ENCODE measurements around the gene ATP11A.
A peak's percentile ranks its signal among the peaks of the same experiment; 100 is the strongest.

The ATP11A gene

GRCh38 chr13:112726016-112726767 lies 36.4 kb downstream of the ATP11A start:
- no peak for DNase-seq

DNA sequence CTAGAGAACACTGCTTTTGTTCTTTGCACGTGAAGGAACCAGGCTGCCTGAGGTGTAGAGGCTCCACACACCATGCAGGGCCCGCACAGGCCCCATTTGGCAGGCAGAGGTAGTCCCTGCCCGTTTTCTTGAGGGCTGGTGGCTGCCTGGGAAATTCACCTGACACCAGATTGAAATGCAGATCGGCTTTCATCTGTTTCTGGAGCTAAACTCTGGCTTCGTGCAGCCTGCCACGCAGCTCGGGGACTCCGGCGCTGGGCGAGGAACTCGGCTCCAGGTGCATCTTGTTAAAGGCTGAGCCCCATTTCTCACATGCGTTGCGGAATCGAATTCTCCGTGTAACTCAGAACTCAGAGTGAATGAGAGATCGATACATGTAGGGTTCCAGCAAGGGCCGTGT lies 37.7 kb downstream of the ATP11A start:
- no peak for DNase-seq

GRCh38 chr13:112728375-112729126 lies 38.7 kb downstream of the ATP11A start:
- no peak for DNase-seq

- DNase-seq: no peak
Measured at GRCh38 chr13:112729408-112729807, 39.6 kb downstream of the ATP11A start.

DNA sequence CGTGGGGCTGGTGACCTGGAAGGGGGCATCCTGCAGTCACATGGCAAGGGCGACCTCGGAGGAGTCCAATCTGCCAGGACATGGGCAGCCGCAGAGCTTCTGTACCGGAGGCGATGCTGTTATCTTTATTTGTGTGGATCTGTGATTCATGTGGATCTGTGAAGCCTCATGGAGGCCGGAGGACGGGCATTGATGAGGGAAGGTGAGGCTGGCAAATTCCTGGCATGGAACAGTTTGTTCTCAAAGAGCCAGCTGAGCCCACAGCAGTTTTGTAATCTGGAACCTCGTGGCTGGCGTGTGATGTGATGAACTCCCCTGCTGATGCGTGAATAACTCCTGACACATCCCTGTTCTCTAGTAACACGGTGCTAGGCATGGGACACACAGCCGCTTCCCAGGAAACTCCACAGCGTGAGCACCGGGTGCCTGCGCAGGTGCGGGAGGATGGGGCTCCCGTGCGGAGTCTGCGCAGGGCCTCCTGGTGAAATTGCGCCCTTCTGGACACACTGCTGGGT lies 40.4 kb downstream of the ATP11A start:
- DNase-seq: no peak

DNA sequence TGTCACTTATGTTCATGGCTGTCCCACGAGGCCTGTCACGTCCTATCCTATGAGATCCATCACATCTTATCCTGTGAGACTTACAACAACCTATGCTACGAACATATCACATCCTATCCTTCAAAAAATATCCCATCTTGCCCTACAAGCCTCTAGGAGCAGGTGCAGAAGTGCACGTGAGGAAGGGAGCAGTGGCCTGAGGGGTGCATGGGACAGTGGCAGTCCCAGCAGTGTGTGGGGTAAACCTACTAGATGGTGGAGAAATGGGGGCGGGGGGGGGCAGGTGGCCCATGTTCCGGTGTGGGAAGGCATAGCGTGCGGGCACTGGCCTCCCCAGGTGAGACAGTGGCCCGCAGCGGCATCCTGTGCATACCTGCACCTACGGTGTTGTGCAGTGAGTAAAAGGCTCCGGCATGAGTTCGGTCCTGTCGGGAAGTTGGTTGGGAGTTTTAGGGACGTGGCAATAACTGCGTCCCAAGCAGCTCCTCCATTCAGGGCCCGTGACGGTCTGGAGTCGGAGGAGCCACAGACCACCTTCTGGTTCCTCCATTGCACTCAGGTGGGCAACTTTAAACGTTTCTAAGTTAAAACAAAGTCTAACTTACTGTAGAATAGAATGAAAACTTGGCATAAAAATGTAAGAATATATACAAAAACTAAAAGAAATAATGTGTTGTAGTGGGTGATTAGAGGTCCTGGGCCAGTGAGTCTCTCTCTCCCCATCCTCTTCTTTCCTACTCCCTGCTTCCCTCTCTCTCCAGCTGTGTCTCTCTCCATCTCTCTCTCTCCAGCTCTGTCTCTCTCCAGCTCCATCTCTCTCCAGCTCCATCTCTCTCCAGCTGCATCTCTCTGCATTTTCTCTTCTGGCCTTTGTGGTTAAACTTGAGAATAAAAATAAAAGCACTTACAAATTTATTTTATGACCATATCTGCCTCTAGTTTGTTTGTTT lies 42.1 kb downstream of the ATP11A start:
- no peak for DNase-seq

DNA sequence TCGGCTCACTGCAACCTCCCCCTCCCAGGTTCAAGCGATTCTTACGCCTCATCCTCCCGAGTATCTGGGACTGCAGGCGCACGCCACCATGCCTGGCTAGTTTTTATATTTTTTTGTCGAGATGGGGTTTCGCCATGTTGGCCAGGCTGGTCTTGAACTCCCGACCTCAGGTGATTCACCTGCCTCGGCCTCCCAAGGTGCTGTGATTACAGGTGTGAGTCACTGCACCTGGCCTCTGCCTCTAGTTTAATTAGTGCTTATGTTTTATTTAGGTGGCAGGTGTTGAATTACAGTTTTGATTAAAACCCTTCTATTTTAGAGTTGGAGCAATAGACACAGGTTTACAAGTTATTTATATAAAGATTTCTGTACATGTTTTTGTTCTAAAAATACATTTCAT lies 42.8 kb downstream of the ATP11A start:
- peak; percentile 68 for DNase-seq

- DNase-seq: peak; percentile 68
Measured at GRCh38 chr13:112733112-112733511, 43.3 kb downstream of the ATP11A start.

GRCh38 chr13:112733661-112734379 lies 44.0 kb downstream of the ATP11A start:
- peak; percentile 92 for DNase-seq

DNA sequence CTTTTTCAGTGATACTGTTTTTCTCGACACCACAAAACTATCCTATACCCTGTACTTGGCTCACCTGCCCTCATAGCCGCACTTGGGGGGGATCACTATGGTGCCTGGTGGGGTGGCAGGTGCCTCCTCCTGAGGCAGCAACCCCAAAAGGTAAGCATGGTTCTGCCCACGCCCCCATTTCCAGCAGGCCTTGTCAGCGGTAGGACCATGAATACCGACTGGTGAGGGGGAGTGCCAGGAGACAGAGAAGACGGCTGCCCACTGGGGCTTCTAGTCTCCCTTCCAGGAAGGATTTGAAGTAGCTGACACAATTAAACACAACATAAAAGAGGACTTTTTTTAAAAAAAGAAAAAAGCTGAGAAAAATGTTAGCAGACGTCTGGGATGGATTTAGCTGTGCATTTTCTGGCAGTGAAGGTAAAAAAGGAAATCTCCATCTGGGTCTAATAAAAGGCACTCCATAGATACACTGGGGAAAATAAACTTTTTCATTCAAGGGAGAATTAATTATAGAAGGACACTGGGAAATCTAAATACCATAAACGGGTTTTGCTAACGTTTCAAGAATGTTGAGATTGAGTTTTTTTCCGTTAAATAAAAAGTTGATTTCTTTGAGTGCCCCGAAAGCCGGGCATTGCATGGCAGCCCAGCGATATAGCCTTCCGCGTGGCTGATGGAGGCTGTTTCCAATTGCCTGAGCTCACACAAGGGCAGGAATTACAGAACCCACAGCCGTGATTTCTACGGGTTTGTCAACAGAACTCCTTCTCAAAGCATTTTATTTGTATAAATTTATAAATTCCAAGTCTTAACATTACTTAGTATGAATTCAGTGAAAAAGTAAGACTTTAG lies 45.1 kb downstream of the ATP11A start:
- DNase-seq: no peak

- no peak for DNase-seq
Measured at GRCh38 chr13:112735791-112736190, 46.0 kb downstream of the ATP11A start.

DNA sequence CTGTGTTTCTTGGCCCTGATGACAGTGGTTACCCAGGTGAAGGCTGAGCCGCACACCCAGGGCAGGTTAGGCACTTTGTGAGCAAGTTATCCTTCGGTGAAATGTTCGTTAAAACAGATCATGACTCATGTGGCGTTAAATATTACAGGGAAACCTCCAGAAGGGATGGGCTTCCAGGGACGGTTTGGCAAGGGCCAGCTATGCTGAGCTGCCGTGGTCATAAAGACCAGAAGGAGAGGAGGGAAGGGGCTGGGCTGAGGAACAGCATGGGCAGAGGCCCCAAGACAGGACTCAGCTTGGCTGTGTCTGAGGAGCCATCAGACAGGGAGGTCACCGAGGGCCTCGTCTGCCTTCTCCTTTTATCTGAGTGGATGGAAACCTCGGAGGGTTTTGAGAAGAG lies 47.5 kb downstream of the ATP11A start:
- DNase-seq: no peak

DNA sequence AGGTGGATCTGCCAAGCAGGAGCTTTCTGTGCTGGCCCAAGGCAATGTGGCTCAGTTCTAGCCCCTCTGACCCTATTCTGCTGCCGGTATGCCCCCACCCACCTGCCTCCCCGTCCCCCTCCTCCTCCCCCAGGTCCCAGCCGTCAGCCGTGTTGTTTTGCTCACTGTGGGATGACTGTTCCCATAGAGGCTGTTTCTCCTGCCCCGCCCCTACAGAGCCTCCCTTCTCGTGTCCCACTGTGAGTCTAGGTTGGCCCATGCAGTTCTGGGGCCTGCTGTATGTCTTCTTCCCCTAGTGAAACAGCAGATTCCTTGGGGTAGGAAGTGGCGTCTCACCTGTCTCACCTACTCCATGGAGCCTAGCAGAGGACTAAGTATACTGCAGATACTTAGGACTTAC lies 48.8 kb downstream of the ATP11A start:
- DNase-seq: no peak

DNA sequence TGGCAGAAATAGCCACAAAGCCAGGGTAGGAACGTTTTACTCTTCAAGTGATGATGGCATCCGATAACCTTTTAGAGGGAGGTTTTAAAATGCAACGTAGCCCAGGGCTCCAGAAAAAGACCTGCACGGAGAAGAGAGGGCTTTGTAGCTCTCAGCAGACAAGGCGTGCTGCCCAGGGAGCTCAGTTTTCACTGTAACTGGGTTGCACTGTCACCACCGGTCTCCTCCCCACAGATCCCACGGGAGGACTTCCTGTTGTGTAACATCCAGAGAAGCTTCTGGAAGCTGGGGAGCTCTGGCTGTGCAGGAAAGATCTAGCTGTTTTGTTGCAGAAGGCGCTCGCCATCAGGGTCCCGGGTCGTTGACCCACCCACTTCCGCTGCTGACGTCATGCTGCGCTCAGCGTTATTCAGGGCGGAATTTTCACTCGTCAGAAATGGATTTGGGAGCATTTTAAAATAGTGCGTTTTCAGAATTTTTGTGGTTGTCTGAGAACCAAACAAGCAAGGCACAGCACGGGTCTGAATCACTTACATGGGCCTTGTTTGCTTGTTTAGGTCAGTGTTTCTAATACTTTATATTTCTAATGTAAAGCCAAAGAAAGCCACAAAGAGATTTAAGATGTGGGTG lies 50.8 kb downstream of the ATP11A start:
- DNase-seq: no peak

GRCh38 chr13:112741185-112741755 lies 51.4 kb downstream of the ATP11A start:
- no peak for DNase-seq

DNA sequence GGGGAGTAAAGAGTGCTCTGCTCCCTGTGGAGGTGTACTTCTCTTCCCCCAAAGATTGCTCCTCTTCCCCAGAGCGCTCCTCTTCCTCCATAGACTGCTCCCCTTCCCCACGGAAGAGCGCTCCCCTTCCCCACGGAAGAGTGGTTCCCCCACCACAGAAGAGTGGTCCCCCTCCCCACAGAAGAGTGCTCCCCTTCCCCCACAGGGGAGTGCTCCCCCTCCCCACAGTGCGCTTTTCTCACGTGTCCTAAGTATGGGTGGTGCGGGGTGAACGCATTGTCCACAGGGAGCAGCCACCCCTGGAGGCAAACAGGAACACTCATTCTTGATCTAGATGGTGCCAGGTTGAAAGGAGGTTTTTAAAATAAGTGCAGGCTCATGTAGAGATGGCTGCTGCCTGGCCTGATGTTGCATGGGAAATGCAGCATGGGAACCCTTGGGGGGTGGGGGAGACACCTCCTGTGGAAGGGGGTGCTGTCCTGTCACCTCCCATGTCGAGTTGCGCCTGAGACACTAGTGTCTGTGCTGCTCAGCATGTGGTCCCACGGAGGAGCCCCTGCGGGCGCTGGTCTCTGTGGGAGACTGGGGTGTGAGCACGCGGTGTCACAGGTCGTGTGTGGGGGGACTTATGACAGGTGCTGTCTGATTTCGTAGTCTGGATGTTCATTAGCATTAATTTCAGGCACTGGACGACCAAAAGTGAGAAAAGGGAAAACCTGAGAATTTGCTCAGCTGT lies 52.2 kb downstream of the ATP11A start:
- no peak for DNase-seq

- DNase-seq: no peak
Measured at GRCh38 chr13:112742583-112742982, 52.7 kb downstream of the ATP11A start.

DNA sequence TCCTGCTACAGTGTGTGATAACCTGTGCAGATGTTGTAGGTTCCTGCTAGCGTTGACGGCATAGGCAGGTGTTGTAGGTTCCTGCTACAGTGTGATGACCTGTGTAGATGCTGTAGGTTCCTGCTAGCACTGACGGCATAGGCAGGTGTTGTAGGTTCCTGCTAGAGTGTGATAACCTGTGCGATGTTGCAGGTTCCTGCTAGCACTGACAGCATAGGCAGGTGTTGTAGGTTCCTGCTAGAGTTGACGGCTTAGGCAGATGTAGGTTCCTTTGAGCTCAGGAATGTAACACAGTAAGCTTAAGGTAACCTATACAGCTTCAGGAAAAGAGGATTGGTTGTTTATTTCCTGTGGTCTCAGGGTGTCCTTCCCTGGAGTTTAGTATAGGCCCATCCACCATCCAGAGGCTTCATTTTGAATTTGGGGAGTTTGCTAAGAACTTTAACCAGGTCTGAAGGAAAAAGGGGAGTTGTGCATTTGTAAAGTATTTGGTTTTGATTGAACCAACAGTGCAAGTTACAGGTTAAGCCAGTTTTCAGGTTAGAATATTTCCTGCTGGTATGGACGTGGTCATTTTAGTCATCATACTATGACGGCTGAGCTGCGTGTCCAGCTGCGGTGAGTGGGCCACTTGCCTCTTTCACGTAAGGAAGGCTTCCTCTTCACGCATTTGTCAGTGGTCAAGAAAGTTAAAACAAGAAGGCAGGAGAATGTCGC lies 53.8 kb downstream of the ATP11A start:
- DNase-seq: peak; percentile 94
